SU-DHL-6 (cell line): ENCODE results near the gene LIPM.

Source experiments
- EZH2phosphoT487 ChIP-seq: fragments of 200-600 bp; sonication (generic), shearing (Covaris generic); conservative IDR thresholded peaks from 2 replicates; pipeline ENCODE4 v1.6.1; 2018; ENCODE audit warnings: mild to moderate bottlenecking, antibody characterized with exemption, low read length, moderate library complexity, mixed read lengths
- TF ChIP-seq, protein P1 (sequence below): fragments of 200-600 bp; sonication (generic); IDR thresholded peaks from one replicate; pipeline ENCODE4 v1.5.1; 2017; ENCODE audit warnings: antibody characterized with exemption, mild to moderate bottlenecking, low read length, moderate library complexity; ENCODE audit not compliant: insufficient read depth, poor library complexity, severe bottlenecking

DNA sequence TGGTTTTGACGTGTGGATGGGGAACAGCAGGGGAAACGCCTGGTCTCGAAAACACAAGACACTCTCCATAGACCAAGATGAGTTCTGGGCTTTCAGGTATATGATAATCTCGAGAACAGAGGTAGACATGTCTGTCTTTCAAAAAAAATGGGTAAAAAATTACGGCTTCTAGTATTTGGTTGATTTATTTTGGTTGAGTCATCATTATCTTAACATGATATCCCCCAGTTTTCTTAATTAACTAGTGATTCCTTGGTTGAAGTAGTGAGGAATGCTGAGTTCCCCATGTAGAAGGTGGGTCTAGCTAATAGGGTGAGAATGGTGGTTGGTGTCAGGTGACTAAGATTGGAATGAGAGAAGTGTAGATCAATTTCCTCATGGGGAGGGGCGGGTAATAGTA lies 10.7 kb downstream of the LIPM start:
- TF ChIP-seq, protein P1, sequence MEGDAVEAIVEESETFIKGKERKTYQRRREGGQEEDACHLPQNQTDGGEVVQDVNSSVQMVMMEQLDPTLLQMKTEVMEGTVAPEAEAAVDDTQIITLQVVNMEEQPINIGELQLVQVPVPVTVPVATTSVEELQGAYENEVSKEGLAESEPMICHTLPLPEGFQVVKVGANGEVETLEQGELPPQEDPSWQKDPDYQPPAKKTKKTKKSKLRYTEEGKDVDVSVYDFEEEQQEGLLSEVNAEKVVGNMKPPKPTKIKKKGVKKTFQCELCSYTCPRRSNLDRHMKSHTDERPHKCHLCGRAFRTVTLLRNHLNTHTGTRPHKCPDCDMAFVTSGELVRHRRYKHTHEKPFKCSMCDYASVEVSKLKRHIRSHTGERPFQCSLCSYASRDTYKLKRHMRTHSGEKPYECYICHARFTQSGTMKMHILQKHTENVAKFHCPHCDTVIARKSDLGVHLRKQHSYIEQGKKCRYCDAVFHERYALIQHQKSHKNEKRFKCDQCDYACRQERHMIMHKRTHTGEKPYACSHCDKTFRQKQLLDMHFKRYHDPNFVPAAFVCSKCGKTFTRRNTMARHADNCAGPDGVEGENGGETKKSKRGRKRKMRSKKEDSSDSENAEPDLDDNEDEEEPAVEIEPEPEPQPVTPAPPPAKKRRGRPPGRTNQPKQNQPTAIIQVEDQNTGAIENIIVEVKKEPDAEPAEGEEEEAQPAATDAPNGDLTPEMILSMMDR = no peak
- no peak for TF ChIP-seq EZH2phosphoT487
